ENCODE measurements around the gene TRIAP1.
"Not testable (repeated sequence)": the region's sequence is repeated elsewhere in the genome, so short reads cannot be mapped to it uniquely, and the experiment has no call there.

DNA sequence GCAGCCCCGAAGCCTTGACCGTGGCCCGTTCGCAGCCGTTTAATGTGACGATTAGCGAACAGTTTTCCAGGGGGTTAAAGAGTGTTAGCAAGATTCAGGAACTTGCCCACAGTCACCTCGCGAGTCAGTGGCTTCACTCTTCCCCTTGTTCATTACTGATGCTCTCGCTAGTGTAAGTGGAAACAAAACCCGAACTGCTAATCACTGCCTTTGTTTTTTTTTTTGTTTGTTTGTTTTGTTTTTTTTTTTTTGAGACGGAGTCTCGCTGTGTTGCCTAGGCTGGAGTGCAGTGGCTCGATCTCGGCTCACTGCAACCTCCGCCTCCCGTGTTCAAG, 627 bp upstream of the TRIAP1 start:
- TF ChIP-seq, protein P1, sequence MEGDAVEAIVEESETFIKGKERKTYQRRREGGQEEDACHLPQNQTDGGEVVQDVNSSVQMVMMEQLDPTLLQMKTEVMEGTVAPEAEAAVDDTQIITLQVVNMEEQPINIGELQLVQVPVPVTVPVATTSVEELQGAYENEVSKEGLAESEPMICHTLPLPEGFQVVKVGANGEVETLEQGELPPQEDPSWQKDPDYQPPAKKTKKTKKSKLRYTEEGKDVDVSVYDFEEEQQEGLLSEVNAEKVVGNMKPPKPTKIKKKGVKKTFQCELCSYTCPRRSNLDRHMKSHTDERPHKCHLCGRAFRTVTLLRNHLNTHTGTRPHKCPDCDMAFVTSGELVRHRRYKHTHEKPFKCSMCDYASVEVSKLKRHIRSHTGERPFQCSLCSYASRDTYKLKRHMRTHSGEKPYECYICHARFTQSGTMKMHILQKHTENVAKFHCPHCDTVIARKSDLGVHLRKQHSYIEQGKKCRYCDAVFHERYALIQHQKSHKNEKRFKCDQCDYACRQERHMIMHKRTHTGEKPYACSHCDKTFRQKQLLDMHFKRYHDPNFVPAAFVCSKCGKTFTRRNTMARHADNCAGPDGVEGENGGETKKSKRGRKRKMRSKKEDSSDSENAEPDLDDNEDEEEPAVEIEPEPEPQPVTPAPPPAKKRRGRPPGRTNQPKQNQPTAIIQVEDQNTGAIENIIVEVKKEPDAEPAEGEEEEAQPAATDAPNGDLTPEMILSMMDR (conservative IDR thresholded peaks at IDR 0.05; ENCODE audit: low read length), result not testable (repeated sequence)
- TF ChIP-seq EZH2phosphoT487 (IDR thresholded peaks at IDR 0.05; ENCODE audit: borderline replicate concordance), result not testable (repeated sequence)
